A549 (cell line): Measurements from ENCODE around the gene MGAT5. TPM values are rescaled to one million over a fixed set of nuclear protein-coding genes. Genes with fewer than 3 reads are reported as not detected.

Source experiments
- ATAC-seq, 2 experiments: fragments of 200-7000 bp in 1 of 2; fragments of >200 bp in 1 of 2; cut with Nextera tagmentation in 1 of 2; cut with Tn5 transposase in 1 of 2; 3 replicates each; pipeline versions ENCODE4 v1.8.0 to v1.9.1; 2018 to 2020; ENCODE audit warnings: mild to moderate bottlenecking in 1 of 2, moderate library complexity in 1 of 2
- CTCF ChIA-PET: fragments of 300-600 bp; sonication (Branson Sonifier 250); formaldehyde crosslinking; extraction: SDS; loops from one replicate; lab custom pipeline; 2021; ENCODE audit warnings: antibody characterized with exemption, inconsistent platforms; lab: Yijun Ruan, JAX
- POLR2A ChIA-PET: fragments of 350-600 bp; formaldehyde crosslinking; extraction: SDS; loops from one replicate; lab custom pipeline; 2021; ENCODE audit warnings: antibody characterized with exemption, inconsistent platforms; lab: Yijun Ruan, JAX
- DNase-seq, 2 experiments: peaks; one replicate each; pipeline versions ENCODE4 v3.0.0 to v3.0.0-alpha.2; 2011 to 2016; ENCODE audit warnings: low read depth in 1 of 2, low spot score in 1 of 2
- FAIRE-seq: peaks from 2 replicates; lab custom pipeline; 2011; peaks lifted over from hg19 to GRCh38; lab: Jason Lieb, UNC
- H3K27ac ChIP-seq, 2 experiments: fragments of >200 bp; sonication (Bioruptor Twin); formaldehyde crosslinking; 3 replicates each; pipeline ENCODE4 v1.5.1; 2016 to 2017
- H3K4me1 ChIP-seq: fragments of >200 bp; sonication (Bioruptor Twin); formaldehyde crosslinking; 3 replicates; pipeline ENCODE4 v1.6.1; 2016
- H3K4me2 ChIP-seq: fragments of >200 bp; sonication (Bioruptor Twin); formaldehyde crosslinking; 3 replicates; pipeline ENCODE4 v1.6.1; 2016
- H3K4me3 ChIP-seq: fragments of >200 bp; sonication (Bioruptor Twin); formaldehyde crosslinking; 3 replicates; pipeline ENCODE4 v1.5.1; 2016
- H3K9me3 ChIP-seq: fragments of >200 bp; sonication (Bioruptor Twin); formaldehyde crosslinking; 3 replicates; pipeline ENCODE4 v1.6.1; 2016
- CBX2 ChIP-seq: fragments of 200-600 bp; sonication (generic); IDR thresholded peaks from 2 replicates; pipeline ENCODE4 v1.6.1; 2016; ENCODE audit warnings: low read depth, mild to moderate bottlenecking, borderline replicate concordance
- CBX8 ChIP-seq: fragments of 200-600 bp; sonication (generic); IDR thresholded peaks from 2 replicates; pipeline ENCODE4 v1.6.1; 2016
- EHMT2 ChIP-seq: fragments of 200-600 bp; sonication (generic); IDR thresholded peaks from 2 replicates; pipeline ENCODE4 v1.6.1; 2016; ENCODE audit warnings: antibody characterized with exemption, low read depth, mild to moderate bottlenecking, moderate library complexity
- FOSB ChIP-seq: fragments of 250-450 bp; sonication (Bioruptor Pico); IDR thresholded peaks from 2 replicates; pipeline ENCODE4 v1.5.0; 2020; ENCODE audit warnings: mild to moderate bottlenecking, moderate library complexity
- FOXS1 ChIP-seq: fragments of 250-450 bp; sonication (Bioruptor Pico); IDR thresholded peaks from 2 replicates; pipeline ENCODE4 v1.5.0; 2020; ENCODE audit warnings: mild to moderate bottlenecking, moderate library complexity
- GATA3 ChIP-seq: IDR thresholded peaks from 2 replicates; pipeline ENCODE4 v1.6.1; 2012; ENCODE audit warnings: borderline replicate concordance
- HDAC2 ChIP-seq: fragments of 200-600 bp; sonication (generic); IDR thresholded peaks from 2 replicates; pipeline ENCODE4 v1.6.1; 2016
- HES2 ChIP-seq: fragments of >200 bp; sonication (Bioruptor Twin); formaldehyde crosslinking; IDR thresholded peaks from 2 replicates; pipeline ENCODE4 v1.6.1; 2016
- HEYL ChIP-seq: fragments of 250-450 bp; sonication (Bioruptor Pico); IDR thresholded peaks from 2 replicates; pipeline ENCODE4 v1.8.0; 2021; ENCODE audit warnings: mild to moderate bottlenecking, moderate library complexity
- HOXB13 ChIP-seq: fragments of 250-450 bp; sonication (Bioruptor Pico); IDR thresholded peaks from 2 replicates; pipeline ENCODE4 v1.5.0; 2020; ENCODE audit warnings: low read depth, mild to moderate bottlenecking, moderate library complexity
- HOXB5 ChIP-seq: fragments of 250-450 bp; sonication (Bioruptor Pico); IDR thresholded peaks from 2 replicates; pipeline ENCODE4 v1.5.0; 2020; ENCODE audit warnings: mild to moderate bottlenecking, moderate library complexity
- JUNB ChIP-seq: fragments of >200 bp; sonication (Bioruptor Twin); formaldehyde crosslinking; IDR thresholded peaks from 2 replicates; pipeline ENCODE4 v1.6.1; 2016
- KDM1A ChIP-seq: fragments of 200-600 bp; sonication (generic); IDR thresholded peaks from 2 replicates; pipeline ENCODE4 v1.6.1; 2016; ENCODE audit warnings: low read depth, mild to moderate bottlenecking
- NPAS2 ChIP-seq: fragments of 250-450 bp; sonication (Bioruptor Pico); IDR thresholded peaks from 2 replicates; pipeline ENCODE4 v1.8.0; 2022; ENCODE audit warnings: mild to moderate bottlenecking, moderate library complexity, borderline replicate concordance
- POLR2AphosphoS2 ChIP-seq: conservative IDR thresholded peaks from 2 replicates; pipeline ENCODE4 v1.6.1; 2012; ENCODE audit warnings: low read length, improper control_type of control experiment, inconsistent platforms
- RAD21 ChIP-seq, 2 experiments: fragments of >200 bp in 1 of 2; sonication (Bioruptor Twin) in 1 of 2; formaldehyde crosslinking in 1 of 2; IDR thresholded peaks in 1 of 2; conservative IDR thresholded peaks in 1 of 2; 2 replicates in 1 of 2; 3 replicates in 1 of 2; pipeline ENCODE4 v1.6.1; 2012 to 2018; ENCODE audit warnings: inconsistent platforms in 1 of 2
- RARB ChIP-seq: fragments of 250-450 bp; sonication (Bioruptor Pico); IDR thresholded peaks from 2 replicates; pipeline ENCODE4 v1.8.0; 2021; ENCODE audit warnings: mild to moderate bottlenecking, moderate library complexity
- RFX5 ChIP-seq: fragments of 450-650 bp; IDR thresholded peaks from 2 replicates; pipeline ENCODE4 v1.7.1; 2014; ENCODE audit warnings: antibody characterized with exemption, mild to moderate bottlenecking, moderate library complexity
- TFCP2L1 ChIP-seq: fragments of 250-450 bp; sonication (Bioruptor Pico); IDR thresholded peaks from 2 replicates; pipeline ENCODE4 v1.5.0; 2021; ENCODE audit warnings: mild to moderate bottlenecking
- ZC3H11A ChIP-seq: fragments of 450-650 bp; IDR thresholded peaks from 2 replicates; pipeline ENCODE4 v1.6.1; 2014; ENCODE audit warnings: antibody characterized with exemption, mild to moderate bottlenecking
- ZFP36 ChIP-seq: fragments of 450-650 bp; IDR thresholded peaks from 2 replicates; pipeline ENCODE4 v1.6.1; 2014; ENCODE audit warnings: borderline replicate concordance; ENCODE audit not compliant: partially characterized antibody
- WGBS: methylation state at CpG from one replicate; pipeline ENCODE4 v1.1.6; 2017; ENCODE audit errors: missing lambda C conversion rate; 5-methylcytosine and 5-hydroxymethylcytosine counted together
- polyA plus RNA-seq, 4 experiments: library from polyadenylated mRNA; depleted of rRNA in 3 of 4; stranded (reverse); fragments of >200 nt; fragmentation: RNase III in 1 of 4; extraction: RNeasy Plus Mini Kit Qiagen cat#74134 plus additional on column Dnase treatment in 1 of 4; gene quantifications; 2 replicates in 3 of 4; 3 replicates in 1 of 4; pipeline ENCODE4 v1.2.3, GENCODE V29; 2011 to 2017
- TF ChIP-seq, protein P1 (sequence below): fragments of >200 bp; sonication (Bioruptor Twin); formaldehyde crosslinking; IDR thresholded peaks from 3 replicates; pipeline ENCODE4 v1.6.1; 2016
- TF ChIP-seq, protein P2 (sequence below): fragments of 200-600 bp; sonication (generic); IDR thresholded peaks from 2 replicates; pipeline ENCODE4 v1.6.1; 2016; ENCODE audit warnings: antibody characterized with exemption, mild to moderate bottlenecking, moderate library complexity
- TF ChIP-seq, protein P3 (sequence below): IDR thresholded peaks from 2 replicates; pipeline ENCODE4 v1.6.1; 2012

MGAT5 gene
- polyA plus RNA-seq, 2 of the 4 experiments (the other 2 are of a cell fraction): 13.2 to 17.1 TPM

- CTCF ChIA-PET: interaction anchor here (1.0 kb wide), 1 partner anchor 9 kb away, joined by 3 read pairs; no protein-coding TSS in a partner anchor
- H3K9me3 ChIP-seq: 0 out of 3 replicates have a peak, but pooled peaks cover 4% of the 10 kb centered on the region
- no peak overlapping the region for H3K4me3 ChIP-seq
- TF ChIP-seq HOXB13 (CRISPR knock-in tag): no peak
- no peak for TF ChIP-seq HEYL (CRISPR knock-in tag)
- TF ChIP-seq, protein P1, sequence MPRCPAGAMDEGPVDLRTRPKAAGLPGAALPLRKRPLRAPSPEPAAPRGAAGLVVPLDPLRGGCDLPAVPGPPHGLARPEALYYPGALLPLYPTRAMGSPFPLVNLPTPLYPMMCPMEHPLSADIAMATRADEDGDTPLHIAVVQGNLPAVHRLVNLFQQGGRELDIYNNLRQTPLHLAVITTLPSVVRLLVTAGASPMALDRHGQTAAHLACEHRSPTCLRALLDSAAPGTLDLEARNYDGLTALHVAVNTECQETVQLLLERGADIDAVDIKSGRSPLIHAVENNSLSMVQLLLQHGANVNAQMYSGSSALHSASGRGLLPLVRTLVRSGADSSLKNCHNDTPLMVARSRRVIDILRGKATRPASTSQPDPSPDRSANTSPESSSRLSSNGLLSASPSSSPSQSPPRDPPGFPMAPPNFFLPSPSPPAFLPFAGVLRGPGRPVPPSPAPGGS: no peak
- TF ChIP-seq RFX5: no peak
- TF ChIP-seq POLR2AphosphoS2: no peak
- TF ChIP-seq RAD21 (conservative IDR thresholded peaks at IDR 0.05 in 1 of 2, IDR thresholded peaks at IDR 0.05 in 1 of 2): no peak
- no peak for TF ChIP-seq TFCP2L1 (CRISPR knock-in tag)
- no peak for TF ChIP-seq EHMT2
- no peak for TF ChIP-seq ZFP36
- TF ChIP-seq, protein P2, sequence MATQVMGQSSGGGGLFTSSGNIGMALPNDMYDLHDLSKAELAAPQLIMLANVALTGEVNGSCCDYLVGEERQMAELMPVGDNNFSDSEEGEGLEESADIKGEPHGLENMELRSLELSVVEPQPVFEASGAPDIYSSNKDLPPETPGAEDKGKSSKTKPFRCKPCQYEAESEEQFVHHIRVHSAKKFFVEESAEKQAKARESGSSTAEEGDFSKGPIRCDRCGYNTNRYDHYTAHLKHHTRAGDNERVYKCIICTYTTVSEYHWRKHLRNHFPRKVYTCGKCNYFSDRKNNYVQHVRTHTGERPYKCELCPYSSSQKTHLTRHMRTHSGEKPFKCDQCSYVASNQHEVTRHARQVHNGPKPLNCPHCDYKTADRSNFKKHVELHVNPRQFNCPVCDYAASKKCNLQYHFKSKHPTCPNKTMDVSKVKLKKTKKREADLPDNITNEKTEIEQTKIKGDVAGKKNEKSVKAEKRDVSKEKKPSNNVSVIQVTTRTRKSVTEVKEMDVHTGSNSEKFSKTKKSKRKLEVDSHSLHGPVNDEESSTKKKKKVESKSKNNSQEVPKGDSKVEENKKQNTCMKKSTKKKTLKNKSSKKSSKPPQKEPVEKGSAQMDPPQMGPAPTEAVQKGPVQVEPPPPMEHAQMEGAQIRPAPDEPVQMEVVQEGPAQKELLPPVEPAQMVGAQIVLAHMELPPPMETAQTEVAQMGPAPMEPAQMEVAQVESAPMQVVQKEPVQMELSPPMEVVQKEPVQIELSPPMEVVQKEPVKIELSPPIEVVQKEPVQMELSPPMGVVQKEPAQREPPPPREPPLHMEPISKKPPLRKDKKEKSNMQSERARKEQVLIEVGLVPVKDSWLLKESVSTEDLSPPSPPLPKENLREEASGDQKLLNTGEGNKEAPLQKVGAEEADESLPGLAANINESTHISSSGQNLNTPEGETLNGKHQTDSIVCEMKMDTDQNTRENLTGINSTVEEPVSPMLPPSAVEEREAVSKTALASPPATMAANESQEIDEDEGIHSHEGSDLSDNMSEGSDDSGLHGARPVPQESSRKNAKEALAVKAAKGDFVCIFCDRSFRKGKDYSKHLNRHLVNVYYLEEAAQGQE: no peak
- TF ChIP-seq HDAC2: no peak
- TF ChIP-seq CBX8: no peak
- TF ChIP-seq, protein P3, sequence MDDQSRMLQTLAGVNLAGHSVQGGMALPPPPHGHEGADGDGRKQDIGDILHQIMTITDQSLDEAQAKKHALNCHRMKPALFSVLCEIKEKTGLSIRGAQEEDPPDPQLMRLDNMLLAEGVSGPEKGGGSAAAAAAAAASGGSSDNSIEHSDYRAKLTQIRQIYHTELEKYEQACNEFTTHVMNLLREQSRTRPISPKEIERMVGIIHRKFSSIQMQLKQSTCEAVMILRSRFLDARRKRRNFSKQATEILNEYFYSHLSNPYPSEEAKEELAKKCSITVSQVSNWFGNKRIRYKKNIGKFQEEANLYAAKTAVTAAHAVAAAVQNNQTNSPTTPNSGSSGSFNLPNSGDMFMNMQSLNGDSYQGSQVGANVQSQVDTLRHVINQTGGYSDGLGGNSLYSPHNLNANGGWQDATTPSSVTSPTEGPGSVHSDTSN: no peak
- TF ChIP-seq KDM1A: no peak
- TF ChIP-seq RARB (CRISPR knock-in tag): no peak
- no peak for TF ChIP-seq JUNB
- no peak for TF ChIP-seq GATA3
- TF ChIP-seq, all 56 proteins: peak for 0
- Histone ChIP-seq H3K4me1 (no peaks in the 10 kb centered on the region), H3K4me2 (no peak overlapping the region), H3K27ac (no peak overlapping the region)
- POLR2A ChIA-PET: no interaction called here
- WGBS: 90% methylated on average over 5 of the region's 5 CpGs
- DNase-seq (no peak), FAIRE-seq (no peak), ATAC-seq (no peak)
These were observed 51.2 kb downstream of the MGAT5 start for GRCh38 chr2:134305109-134305491.

GRCh38 chr2:134306521-134306920, 52.6 kb downstream of the MGAT5 start:
- FAIRE-seq (no peak), DNase-seq (no peak), ATAC-seq (no peak)
- Histone ChIP-seq H3K27ac (no peak overlapping the region), H3K4me1 (no peaks in the 10 kb centered on the region), H3K4me2 (no peak overlapping the region), H3K4me3 (no peak overlapping the region), H3K9me3 (0 out of 3 replicates have a peak, but pooled peaks cover 4% of the 10 kb centered on the region)
- ChIA-PET POLR2A (no interaction called here), CTCF (no interaction called here)
- no peak for TF ChIP-seq HDAC2
- no peak for TF ChIP-seq FOXS1 (CRISPR knock-in tag)
- no peak for TF ChIP-seq FOSB
- TF ChIP-seq CBX2: no peak
- TF ChIP-seq HOXB5 (CRISPR knock-in tag): no peak
- TF ChIP-seq, protein P1: no peak
- no peak for TF ChIP-seq HES2
- no peak for TF ChIP-seq ZC3H11A
- no peak for TF ChIP-seq EHMT2
- TF ChIP-seq KDM1A: no peak
- TF ChIP-seq NPAS2 (CRISPR knock-in tag): no peak
- no peak for TF ChIP-seq RFX5
- TF ChIP-seq RAD21 (conservative IDR thresholded peaks at IDR 0.05 in 1 of 2, IDR thresholded peaks at IDR 0.05 in 1 of 2): no peak
- TF ChIP-seq GATA3: no peak
- WGBS: 77% methylated on average over 2 of the region's 2 CpGs
